ENCODE measurements around the gene TPM2. TPM values are rescaled to one million over a fixed set of nuclear protein-coding genes. Genes with fewer than 3 reads are reported as not detected.

TPM2 gene
- total RNA-seq, 1 donor from 2014 or later: 77.1 TPM

DNA sequence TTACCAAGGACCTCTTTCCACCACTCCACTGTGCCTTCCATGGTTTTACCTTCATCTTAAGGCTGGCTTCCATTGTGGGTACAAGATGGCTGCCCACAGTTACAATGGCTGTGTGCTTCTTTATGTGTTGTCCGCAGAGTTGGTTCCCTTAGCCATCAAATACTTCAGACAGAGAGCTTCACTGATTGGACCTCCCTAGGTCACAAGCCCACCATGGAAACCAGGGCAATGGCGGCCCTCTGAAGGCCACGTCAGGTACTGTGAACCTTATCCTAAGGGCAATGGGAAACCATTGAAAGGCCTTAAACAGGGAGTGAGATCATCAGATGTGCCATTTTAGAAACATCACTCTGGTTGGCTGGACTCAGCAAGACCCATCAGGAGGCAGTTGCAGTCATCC, 21.8 kb downstream of the TPM2 start:
- TF ChIP-seq, protein P1, sequence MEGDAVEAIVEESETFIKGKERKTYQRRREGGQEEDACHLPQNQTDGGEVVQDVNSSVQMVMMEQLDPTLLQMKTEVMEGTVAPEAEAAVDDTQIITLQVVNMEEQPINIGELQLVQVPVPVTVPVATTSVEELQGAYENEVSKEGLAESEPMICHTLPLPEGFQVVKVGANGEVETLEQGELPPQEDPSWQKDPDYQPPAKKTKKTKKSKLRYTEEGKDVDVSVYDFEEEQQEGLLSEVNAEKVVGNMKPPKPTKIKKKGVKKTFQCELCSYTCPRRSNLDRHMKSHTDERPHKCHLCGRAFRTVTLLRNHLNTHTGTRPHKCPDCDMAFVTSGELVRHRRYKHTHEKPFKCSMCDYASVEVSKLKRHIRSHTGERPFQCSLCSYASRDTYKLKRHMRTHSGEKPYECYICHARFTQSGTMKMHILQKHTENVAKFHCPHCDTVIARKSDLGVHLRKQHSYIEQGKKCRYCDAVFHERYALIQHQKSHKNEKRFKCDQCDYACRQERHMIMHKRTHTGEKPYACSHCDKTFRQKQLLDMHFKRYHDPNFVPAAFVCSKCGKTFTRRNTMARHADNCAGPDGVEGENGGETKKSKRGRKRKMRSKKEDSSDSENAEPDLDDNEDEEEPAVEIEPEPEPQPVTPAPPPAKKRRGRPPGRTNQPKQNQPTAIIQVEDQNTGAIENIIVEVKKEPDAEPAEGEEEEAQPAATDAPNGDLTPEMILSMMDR (IDR thresholded peaks at IDR 0.05; ENCODE audit: insufficient read depth, low read length, poor library complexity, severe bottlenecking): no peak
- Histone ChIP-seq H3K4me3 (ENCODE audit: low read depth, low read length) (no peak overlapping the region), H3K27me3 (ENCODE audit: control insufficient read depth, insufficient read depth, low read length) (no peaks in the 10 kb centered on the region), H3K36me3 (ENCODE audit: control insufficient read depth, insufficient read depth, low read length) (no peaks in the 10 kb centered on the region)
- DNase-seq (ENCODE audit: low read depth): no peak

DNA sequence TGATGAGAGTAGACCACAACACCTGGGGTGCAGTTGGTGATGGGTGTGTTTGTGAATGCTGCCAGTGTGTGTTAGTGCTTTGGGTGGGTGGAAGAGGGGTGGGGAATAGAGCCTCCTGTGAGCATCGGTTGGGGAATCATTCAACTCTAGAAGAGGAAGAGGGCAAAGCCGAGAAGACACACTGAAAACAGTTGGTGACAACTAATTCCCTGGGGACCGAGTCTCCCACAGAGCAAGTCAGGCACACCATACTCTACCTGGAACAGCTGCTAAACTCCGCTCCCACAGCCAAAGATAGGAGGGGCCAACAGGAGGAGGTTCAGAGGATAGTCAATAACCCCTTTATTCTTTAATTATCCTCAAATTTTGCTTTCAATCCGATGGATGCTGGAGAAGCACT, 23.2 kb downstream of the TPM2 start:
- TF ChIP-seq, protein P1 (IDR thresholded peaks at IDR 0.05; ENCODE audit: insufficient read depth, low read length, poor library complexity, severe bottlenecking): no peak

DNA sequence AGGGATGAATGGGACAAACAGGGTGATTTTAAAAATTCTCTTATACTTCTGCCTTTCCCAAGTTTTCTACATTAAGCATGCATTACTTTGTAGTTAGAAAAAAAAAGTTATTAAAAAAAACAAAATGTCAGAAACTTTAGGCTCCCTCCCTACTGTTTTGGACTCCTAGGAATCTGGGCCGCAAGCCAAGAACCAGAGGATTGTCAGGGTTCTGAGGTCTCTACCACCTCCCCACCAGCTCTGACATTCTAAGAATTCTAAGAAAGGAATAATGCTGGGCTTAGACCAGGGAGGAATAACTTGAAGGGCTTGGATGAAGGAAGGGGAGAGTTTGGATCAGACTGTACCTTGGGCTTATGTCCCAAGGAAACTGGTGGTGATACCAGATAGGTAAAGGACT, 23.7 kb downstream of the TPM2 start:
- TF ChIP-seq, protein P1 (IDR thresholded peaks at IDR 0.05; ENCODE audit: insufficient read depth, low read length, poor library complexity, severe bottlenecking): no peak

More for the DNA sequence above, 23.2 kb downstream of the TPM2 start:
- Histone ChIP-seq H3K4me3 (ENCODE audit: low read depth, low read length) (no peak overlapping the region), H3K36me3 (ENCODE audit: control insufficient read depth, insufficient read depth, low read length) (no peaks in the 10 kb centered on the region), H3K27me3 (ENCODE audit: control insufficient read depth, insufficient read depth, low read length) (no peaks in the 10 kb centered on the region)
- no peak for DNase-seq (ENCODE audit: low read depth)

DNA sequence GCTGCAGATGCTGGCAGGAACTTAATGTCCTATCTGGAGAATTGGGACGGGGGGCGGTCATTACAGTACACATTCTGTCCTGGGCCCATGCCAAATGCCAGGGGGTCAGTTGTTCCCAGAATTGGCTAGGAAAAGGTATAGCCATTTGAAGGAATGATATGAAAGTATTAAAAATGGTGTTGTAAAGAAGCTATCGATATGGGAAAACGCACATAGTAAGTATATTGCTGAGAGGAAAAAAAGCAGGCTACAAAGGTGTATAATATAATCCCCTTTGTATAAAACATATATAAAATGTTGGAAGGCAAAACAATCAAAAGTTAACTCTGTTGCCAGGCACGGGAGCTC, 24.3 kb downstream of the TPM2 start:
- no peak for DNase-seq (ENCODE audit: low read depth)
- TF ChIP-seq, protein P1 (IDR thresholded peaks at IDR 0.05; ENCODE audit: insufficient read depth, low read length, poor library complexity, severe bottlenecking): no peak
- Histone ChIP-seq H3K36me3 (ENCODE audit: control insufficient read depth, insufficient read depth, low read length) (peaks cover 2% of the 10 kb centered on the region), H3K4me3 (ENCODE audit: low read depth, low read length) (peak overlapping the region; percentile 63), H3K27me3 (ENCODE audit: control insufficient read depth, insufficient read depth, low read length) (no peaks in the 10 kb centered on the region)

More for the DNA sequence above, 23.7 kb downstream of the TPM2 start:
- no peaks in the 10 kb centered on the region for H3K36me3 ChIP-seq (ENCODE audit: control insufficient read depth, insufficient read depth, low read length)
- no peak overlapping the region for H3K4me3 ChIP-seq (ENCODE audit: low read depth, low read length)
- DNase-seq (ENCODE audit: low read depth): no peak
- H3K27me3 ChIP-seq (ENCODE audit: control insufficient read depth, insufficient read depth, low read length): no peaks in the 10 kb centered on the region

DNA sequence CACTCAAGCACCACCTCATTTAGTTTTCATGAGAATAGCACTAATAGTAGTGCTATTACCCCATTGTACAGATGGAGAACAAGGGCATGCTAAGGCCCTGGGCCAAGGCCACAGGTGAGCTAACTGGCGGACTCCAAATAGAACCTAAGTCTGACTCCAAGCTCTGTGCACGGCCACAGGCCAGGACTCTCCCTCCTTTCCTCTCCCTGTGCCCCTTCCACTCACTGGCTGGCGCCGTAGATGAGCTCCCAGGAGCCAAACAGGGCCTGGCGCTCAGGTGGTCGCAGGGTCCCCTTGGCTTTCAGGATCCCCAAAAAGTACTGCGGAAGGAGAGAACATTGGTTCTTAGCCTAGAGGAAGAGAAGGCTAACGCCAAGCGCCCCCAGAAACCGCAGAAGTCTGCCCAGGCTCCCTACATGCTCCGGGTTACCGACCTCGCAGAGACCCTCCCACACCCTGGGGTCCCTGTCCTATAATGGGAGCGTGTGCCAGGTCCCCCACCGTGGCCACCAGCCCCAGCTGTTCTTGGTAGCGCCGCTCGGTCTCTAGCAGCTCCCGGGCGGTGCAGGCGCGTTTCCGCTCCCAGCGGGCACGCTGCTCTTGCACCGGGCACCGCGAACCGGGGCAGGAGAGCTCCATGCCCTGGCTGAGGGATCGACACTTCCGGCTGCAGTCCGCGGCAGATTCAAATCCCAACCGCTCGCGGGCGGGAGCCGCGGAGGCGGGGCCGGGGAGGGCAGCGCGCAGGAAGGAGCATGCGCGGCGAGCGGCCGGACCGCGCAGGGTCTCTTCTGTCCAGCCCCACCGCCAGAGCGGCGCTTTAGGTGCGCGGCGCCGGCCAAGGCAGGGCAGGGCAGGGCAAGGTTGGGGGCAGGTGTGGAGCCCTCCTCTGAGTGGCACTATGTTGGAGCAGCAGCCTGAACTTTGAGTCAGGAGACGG, 24.9 kb downstream of the TPM2 start, which contains the start of gene ARHGEF39:
Gene ARHGEF39, minus strand, starts transcription at position 665 of the 940 bp plus-strand sequence. Its CDS starts 26 bp downstream, at position 639.
- H3K36me3 ChIP-seq (ENCODE audit: control insufficient read depth, insufficient read depth, low read length): peaks cover 2% of the 10 kb centered on the region
- H3K27me3 ChIP-seq (ENCODE audit: control insufficient read depth, insufficient read depth, low read length): no peaks in the 10 kb centered on the region
- H3K4me3 ChIP-seq (ENCODE audit: low read depth, low read length): peak within 1 kb of the TSS; percentile 63
- DNase-seq (ENCODE audit: low read depth): no peak
- TF ChIP-seq, protein P1 (IDR thresholded peaks at IDR 0.05; ENCODE audit: insufficient read depth, low read length, poor library complexity, severe bottlenecking): peak; percentile 36

Data from kidney epithelial cell (primary cell).